Activated T-helper 1 cell treated with Interleukin-2 at 50 U/mL for 16 hours (primary cell): ENCODE data around the gene MON2.
"Not testable (repeated sequence)": the region's sequence is repeated elsewhere in the genome, so short reads cannot be mapped to it uniquely, and the experiment has no call there.

ENCODE experiments used
- DNase-seq: peaks from one replicate; pipeline ENCODE4 v3.0.0-alpha.2; 2020; ENCODE audit warnings: low read depth

MON2 gene

DNA sequence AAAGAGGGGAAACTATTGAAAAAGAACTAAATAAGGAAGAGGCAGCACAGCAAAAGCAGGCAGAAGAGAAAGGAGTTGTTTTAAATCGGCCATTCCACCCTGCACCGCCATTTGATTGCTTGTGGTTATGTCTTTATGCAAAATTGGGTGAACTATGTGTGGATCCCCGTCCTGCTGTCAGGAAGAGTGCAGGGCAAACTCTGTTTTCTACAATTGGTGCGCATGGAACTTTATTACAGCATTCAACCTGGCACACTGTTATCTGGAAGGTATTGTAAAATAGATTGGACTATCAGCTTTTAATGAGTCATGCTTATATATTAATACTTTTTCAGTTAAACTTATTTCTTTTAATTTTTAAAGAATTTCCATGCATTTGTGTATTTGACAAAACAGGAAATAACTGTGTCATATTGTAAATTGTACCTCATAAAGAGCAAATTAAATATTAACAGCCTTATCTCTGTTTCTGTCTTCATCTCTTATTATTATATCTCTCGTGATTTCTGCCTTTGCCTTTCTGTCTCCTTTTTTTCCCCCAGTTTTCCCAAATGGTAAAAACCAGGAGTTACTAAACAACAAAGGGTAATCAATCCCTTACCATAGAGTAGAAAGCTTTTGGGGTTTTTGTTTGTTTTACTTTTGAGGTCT is 86.4 kb downstream of the MON2 start:
- no peak for DNase-seq

DNA sequence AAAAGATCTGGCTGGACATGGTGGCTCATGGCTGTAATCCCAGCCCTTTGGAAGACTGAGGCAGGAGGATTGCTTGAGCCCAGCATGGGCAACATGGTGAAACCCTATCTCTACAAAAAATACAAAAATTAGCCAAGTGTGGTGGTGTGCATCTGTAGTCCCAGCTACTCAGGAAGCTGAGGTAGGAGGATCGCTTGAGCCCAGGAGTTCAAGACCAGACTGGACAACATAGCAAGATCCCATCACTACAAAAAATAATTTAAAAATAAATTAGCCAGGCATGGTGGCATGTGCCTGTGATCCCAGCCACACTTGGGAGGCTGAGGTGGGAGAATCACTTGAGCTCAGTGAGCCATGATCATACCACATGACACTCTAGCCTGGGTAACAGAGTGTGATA is 92.7 kb downstream of the MON2 start:
- not testable (repeated sequence) for DNase-seq

GRCh38 chr12:62562846-62563245 is 96.2 kb downstream of the MON2 start:
- DNase-seq: no peak

- DNase-seq: no peak
Observed at GRCh38 chr12:62575036-62575435, 108.4 kb downstream of the MON2 start.

GRCh38 chr12:62576503-62576902 is 109.9 kb downstream of the MON2 start:
- DNase-seq: no peak

- DNase-seq: no peak
Observed at GRCh38 chr12:62578726-62579125, 112.1 kb downstream of the MON2 start.

DNA sequence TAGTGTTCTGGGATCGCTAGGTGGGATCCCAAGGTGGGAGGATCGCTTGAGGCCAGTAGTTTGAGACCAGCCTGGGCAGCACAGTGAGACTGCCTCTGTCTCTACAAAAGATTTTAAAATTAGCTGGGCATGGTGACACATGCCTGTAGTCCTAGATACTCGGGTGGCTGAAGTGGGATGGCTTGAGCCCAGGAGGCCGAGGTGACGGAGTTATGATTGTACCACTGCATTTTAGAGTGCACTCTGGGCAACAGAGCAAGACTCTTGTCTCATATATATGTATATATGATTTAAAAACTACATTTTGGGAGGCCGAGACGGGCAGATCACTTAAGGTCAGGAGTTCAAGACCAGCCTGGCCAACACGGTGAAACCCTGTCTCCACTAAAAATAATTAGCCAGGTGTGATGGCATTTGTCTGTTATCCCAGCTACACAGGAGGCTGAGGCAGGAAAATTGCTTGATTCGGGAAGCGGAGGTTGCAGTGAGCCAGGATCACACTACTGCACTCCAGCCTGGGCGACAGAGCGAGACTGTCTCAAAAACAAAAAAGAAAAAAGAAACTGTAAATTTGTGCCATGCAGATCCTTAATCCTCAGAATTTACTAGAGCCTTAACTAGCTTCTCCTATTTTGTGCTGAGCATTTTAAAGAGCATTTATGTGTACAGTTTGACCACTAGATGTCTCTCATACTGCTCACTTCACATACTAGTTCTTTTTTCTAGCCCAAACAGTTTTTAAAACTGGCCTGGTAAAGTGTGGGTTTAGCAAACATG is 114.8 kb downstream of the MON2 start:
- no peak for DNase-seq

GRCh38 chr12:62582065-62582366 is 115.4 kb downstream of the MON2 start:
- DNase-seq: no peak

DNA sequence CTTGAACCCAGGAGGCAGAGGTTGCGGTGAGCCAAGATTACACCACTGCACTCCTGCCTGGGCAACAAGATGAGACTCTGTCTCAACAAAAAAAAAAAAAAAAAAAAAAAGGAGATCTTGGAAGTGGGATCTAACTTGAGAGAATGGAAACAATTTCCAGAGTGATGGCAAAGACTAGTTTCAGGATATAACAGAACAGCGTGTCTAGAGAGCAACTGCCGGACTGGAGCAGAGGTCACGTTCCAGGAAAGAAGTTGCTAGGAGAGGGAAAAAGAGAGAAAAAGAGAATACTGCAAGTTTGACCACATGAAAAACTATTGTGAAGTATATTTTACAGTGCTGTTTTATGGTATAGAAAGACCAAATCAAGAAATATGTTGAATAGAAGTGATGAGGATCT is 118.0 kb downstream of the MON2 start:
- no peak for DNase-seq

- DNase-seq: no peak
Observed at GRCh38 chr12:62586850-62587249, 120.2 kb downstream of the MON2 start.

DNA sequence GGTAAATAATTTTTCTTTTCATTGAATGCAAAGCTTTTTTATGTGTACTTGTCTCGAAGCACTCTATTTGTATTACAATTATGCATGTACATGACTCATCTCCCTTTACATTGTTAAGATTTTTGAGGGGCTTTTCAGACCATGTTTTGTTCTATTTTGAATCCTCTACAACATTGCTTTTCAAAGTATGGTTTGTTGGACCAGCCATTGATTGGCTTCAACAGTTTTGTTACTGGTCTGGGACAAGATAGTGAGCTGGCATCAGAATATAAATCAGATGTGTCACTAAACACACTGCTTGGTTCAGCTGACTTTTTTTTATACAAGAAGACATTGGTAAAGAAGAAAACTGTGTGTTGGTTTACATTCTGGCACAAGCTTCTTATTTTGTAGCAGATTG is 122.3 kb downstream of the MON2 start:
- no peak for DNase-seq

DNA sequence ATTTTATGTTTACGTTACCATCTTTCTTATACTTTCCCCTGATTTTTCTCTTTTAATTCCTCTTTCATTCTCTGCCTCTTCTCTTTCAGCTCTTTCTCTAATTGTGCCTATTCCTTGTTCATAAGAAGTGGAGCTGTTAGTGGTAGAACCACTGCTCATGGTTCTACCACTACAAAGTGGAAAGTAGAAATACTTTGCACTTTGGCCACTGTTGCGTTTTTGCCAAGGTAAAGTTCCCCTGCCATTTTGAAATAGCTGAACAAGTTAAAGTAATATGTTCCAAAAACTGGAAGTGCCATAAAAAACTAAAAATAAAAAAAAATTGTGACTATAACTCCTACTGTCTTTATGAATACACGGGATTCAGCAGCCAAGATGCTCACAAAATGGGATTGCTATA is 130.6 kb downstream of the MON2 start:
- DNase-seq: no peak

GRCh38 chr12:62598846-62599245 is 132.2 kb downstream of the MON2 start:
- DNase-seq: no peak

DNA sequence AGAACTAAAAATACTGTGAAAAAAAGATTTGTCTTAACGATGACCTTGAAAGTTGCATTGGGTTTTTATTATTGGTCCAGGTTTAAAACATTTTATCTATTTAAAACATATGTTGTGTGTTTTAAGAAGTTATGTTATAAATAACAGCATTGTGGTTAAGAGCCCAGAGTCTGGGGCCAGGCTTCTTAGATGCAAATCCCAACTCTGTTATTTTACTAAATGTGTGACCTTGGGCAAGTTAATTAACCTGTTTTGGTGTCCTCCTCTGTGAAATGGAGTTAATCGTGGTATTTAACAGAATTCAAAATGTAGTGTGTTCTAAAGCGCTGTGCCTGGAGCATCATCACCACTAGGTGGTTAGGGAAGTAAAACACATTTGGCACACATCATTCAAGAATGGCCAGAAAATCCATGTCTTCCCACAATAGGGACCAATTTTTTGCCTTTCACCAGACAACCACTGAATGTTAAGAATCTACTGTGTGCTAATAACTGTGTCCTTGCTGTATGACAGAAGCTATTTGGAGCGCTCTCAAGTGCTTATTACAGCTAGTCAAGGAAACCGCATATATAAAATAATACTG is 133.3 kb downstream of the MON2 start:
- DNase-seq: no peak

DNA sequence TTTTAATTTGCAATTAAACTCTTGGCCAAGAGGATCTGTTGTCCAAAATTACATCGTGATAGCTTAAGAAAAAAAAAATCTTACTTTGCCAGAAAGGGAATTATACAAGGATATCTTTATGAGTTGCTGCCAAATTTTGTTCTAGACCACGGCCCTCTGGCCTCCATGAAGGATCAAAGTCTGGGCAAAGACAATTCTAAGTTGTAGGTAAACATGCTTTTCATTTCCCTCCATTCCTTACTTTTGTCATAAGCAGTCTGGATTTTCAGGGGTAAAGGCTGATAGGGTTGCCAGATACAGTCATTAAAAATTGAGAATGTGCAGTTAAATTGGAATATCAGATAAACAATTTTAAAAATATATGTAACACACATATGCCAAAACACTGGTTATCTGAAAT is 135.1 kb downstream of the MON2 start:
- no peak for DNase-seq

DNA sequence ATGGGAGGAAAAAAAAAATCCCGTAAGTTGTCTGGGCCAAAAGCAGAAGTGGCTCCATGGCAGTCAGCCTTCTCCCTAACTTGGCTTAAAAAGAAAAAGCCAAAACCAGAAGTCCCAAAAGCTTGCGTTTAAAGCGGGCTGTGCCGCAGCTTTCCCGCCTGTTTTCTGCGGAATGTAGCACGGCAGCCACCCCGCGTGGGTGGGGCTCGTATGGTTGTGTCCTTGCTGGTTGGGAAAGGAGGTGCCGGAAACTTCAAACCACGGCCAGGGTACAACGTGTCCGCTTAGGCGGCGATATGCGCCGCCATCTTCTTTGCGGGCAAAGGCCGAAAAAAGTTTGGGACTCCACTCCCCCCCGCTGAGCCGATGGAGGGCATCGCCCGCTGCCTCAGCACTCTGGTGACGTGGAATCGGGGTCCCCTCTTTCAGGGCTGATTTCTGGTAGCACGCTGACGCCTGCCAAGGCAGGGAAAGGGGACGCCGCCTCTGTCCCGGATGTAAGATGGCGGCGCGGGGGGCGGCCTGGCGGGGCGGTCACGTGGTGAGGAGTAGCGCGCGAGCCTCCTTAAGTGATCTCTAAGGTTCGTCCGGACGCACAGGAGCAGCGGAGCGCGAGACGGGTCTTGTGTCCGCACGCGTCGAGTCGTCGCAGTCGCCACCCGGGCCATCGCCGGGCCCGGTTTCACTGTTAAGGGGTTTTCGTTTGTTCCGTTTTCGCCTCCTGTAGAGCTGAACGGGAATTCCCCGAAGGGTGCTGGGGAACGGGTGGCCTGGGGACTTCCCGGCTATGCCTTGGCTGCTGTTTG is 135.8 kb downstream of the MON2 start:
- peak; percentile 76 for DNase-seq

DNA sequence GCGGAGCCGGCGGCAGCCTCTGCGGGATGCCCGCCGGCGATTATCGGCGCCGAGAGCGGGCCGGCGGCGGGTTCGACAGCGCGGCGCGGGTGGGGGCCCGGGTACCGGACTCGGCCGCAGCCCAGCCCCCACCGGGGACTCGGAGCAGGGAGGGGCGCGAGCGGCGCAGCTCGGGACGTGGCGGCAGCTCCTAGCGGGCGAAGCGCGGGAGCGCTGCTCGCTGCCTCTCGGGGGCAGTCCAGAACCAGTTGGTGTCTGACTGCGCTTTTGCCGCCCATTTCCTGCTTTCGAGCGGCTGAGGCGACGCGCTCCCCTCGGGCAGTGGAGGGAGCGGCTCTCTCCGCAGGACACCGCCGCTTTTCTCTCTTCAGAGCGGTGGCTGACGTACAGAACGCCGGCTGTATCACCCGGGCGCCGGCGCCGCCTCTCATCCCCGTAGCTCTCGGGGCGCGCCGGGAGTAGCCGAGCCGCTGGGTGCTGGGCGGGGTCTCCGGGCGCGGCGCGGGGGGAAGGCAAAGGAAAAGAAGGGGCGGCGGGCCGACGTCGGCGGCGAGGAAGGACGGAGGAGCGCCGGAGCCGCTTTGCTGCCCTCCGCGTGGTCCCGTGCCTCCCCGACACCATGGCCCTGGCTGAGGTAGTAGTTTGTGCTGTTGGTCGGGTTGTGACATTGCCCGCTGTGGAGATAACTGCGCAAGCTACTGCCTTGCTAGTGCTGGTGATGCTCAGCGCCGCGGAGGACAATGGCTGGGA is 136.6 kb downstream of the MON2 start:
- peak; percentile 72 for DNase-seq

DNA sequence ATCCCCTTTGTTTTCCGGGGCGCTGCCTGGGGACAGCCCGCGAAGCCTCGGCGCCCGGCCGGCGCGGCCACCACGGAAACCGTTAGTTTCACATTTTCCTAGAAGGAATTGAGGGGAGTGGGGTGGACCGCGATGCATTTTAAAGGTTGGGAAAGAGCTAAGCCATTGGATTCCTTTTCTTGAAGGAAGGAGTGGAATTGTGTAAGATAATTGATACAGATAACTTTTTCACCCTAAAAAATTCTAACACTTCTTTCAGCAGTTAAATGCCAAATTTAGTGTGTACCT is 137.1 kb downstream of the MON2 start:
- no peak for DNase-seq

DNA sequence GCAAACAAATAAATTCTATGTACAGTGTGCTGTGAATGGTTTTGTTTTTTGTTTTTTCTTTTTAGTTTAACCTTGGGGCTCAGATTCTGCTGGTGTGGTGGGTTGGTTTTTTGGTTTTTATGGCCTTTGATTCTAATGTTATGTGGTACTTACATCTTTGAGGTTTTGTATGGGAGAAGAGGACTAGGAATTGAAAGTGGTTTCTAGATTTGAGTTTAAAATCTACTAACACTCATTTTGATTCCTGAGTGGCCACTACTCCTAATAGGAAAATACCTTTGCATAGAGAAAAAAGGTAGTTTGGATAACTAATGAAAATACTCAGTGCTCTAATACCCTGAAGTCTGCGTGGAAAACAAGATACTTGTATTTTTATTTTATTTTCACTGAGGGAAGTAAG is 137.7 kb downstream of the MON2 start:
- DNase-seq: no peak

DNA sequence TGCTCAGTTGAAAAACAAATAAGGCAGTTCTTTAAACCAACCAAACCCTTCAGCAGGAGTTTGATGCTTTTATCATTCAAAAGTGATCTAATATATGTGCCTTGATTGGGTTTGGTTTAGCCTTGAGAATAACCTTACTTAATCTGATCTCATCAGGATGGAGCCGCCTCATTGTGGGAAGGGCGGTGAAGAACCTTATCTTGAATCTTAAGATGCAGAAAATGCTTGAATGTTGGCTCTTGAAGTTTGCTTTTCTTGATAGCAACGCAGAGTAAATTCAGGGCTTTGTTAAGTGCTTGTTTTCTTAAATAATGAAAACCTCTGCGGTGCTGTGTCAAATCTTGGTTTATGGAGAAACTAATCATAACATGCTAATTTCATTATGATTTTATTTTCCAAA is 138.2 kb downstream of the MON2 start:
- no peak for DNase-seq

DNA sequence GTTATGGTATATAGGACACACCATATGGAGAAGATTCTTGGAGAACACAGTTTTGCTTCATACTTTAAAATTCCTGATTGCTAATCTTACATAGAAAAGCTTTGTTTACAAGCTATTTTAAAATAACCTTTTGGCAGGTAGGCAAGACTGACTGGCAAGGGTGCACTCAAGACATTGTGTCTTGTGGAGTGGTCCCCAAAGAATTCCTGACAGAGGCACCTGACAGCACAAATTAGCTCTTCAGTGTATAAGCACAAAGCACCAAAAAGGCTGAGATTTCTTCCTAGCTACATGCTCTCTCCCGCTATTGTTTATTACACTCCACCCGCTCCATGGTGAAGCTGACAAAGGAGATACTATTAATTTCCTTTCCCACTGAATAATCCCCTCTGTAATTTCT is 139.4 kb downstream of the MON2 start:
- DNase-seq: no peak

- no peak for DNase-seq
Observed at GRCh38 chr12:62606654-62607053, 140.0 kb downstream of the MON2 start.
